CD14-positive monocyte (primary cell): ENCODE measurements around the gene IKBKE. TPM values are rescaled to one million over a fixed set of nuclear protein-coding genes. Genes with fewer than 3 reads are reported as not detected.
A peak's percentile ranks its signal among the peaks of the same experiment; 100 is the strongest.

Experiments used
- DNase-seq, 3 donors: peaks; one replicate each; pipeline ENCODE4 v3.0.0-alpha.2; 2011 to 2022
- H2AFZ ChIP-seq: 2 replicates; pipeline ENCODE4 v1.6.0; 2012; ENCODE audit warnings: mild to moderate bottlenecking, low read depth, low read length, inconsistent platforms; ENCODE audit not compliant: insufficient read depth, poor library complexity, severe bottlenecking
- H3K27ac ChIP-seq, 2 donors: 1 replicate in 1 of 2; 2 replicates in 1 of 2; pipeline ENCODE4 v1.5.1; 2012 to 2013; ENCODE audit warnings: low read length in 2 of 2, control low read depth in 1 of 2, inconsistent platforms in 1 of 2, low read depth in 1 of 2, mild to moderate bottlenecking in 1 of 2
- H3K27me3 ChIP-seq, 2 donors: one replicate each; pipeline versions ENCODE4 v1.6.0 to v1.6.1; 2011 to 2013; ENCODE audit warnings: low read length in 2 of 2; ENCODE audit not compliant: control insufficient read depth in 2 of 2, insufficient read depth in 2 of 2
- H3K36me3 ChIP-seq, 2 donors: replicated peaks in 1 of 2; 1 replicate in 1 of 2; 2 replicates in 1 of 2; pipeline versions ENCODE4 v1.5.1 to v1.6.1; 2012 to 2013; ENCODE audit warnings: low read length in 2 of 2, control low read depth in 1 of 2, inconsistent platforms in 1 of 2, mild to moderate bottlenecking in 1 of 2; ENCODE audit not compliant: insufficient read depth in 2 of 2, control insufficient read depth in 1 of 2
- H3K4me1 ChIP-seq, 2 donors: 1 replicate in 1 of 2; 2 replicates in 1 of 2; pipeline versions ENCODE4 v1.5.1 to v1.6.1; 2012 to 2013; ENCODE audit warnings: low read length in 2 of 2, control low read depth in 1 of 2, inconsistent platforms in 1 of 2, mild to moderate bottlenecking in 1 of 2, moderate library complexity in 1 of 2; ENCODE audit not compliant: insufficient read depth in 2 of 2, control insufficient read depth in 1 of 2
- H3K4me2 ChIP-seq: replicated peaks from 2 replicates; pipeline ENCODE3; 2012; ENCODE audit warnings: low read length, moderate library complexity, mild to moderate bottlenecking; ENCODE audit not compliant: poor library complexity, severe bottlenecking; ENCODE audit errors: extremely low read depth
- H3K4me3 ChIP-seq, 3 experiments: fragments of 200-600 bp in 1 of 3; sonication (generic) in 1 of 3; replicated peaks in 1 of 3; 1 replicate in 2 of 3; 2 replicates in 1 of 3; pipeline ENCODE4 v1.5.1; 2011 to 2013; ENCODE audit warnings: low read length in 3 of 3, mild to moderate bottlenecking in 3 of 3, control low read depth in 2 of 3, low read depth in 2 of 3, inconsistent platforms in 1 of 3, moderate library complexity in 1 of 3
- H3K79me2 ChIP-seq: 2 replicates; pipeline ENCODE4 v1.6.0; 2012; ENCODE audit warnings: mild to moderate bottlenecking, control low read depth, inconsistent platforms, low read length, moderate library complexity; ENCODE audit not compliant: insufficient read depth
- H3K9ac ChIP-seq: 2 replicates; pipeline ENCODE4 v1.6.0; 2017; ENCODE audit warnings: low read length, mild to moderate bottlenecking; ENCODE audit not compliant: insufficient read depth, poor library complexity, severe bottlenecking
- H3K9me3 ChIP-seq, 2 donors: replicated peaks in 1 of 2; 1 replicate in 1 of 2; 2 replicates in 1 of 2; pipeline versions ENCODE4 v1.5.1 to v1.6.1; 2012 to 2013; ENCODE audit warnings: low read length in 2 of 2, control low read depth in 1 of 2; ENCODE audit not compliant: control insufficient read depth in 1 of 2, insufficient read depth in 1 of 2
- H4K20me1 ChIP-seq: 2 replicates; pipeline ENCODE4 v1.6.0; 2012; ENCODE audit warnings: mild to moderate bottlenecking, low read length, control low read depth, moderate library complexity; ENCODE audit not compliant: insufficient read depth
- H3K27ac Mint-ChIP-seq, 7 donors: one replicate each; pipeline ENCODE4 v1.8.0; 2020; ENCODE audit warnings: mild to moderate bottlenecking in 7 of 7, mixed read lengths in 7 of 7, moderate library complexity in 6 of 7, inconsistent platforms in 2 of 7
- H3K27me3 Mint-ChIP-seq, 3 donors: one replicate each; pipeline ENCODE4 v1.8.0; 2021 to 2022; ENCODE audit warnings: low read depth in 3 of 3, mild to moderate bottlenecking in 3 of 3, mixed read lengths in 3 of 3, moderate library complexity in 3 of 3, inconsistent platforms in 1 of 3
- H3K36me3 Mint-ChIP-seq, 2 donors: one replicate each; pipeline ENCODE4 v1.8.0; 2020; ENCODE audit warnings: mixed read lengths in 2 of 2, inconsistent platforms in 1 of 2, mild to moderate bottlenecking in 1 of 2
- H3K4me1 Mint-ChIP-seq: one replicate; pipeline ENCODE4 v1.8.0; 2020; ENCODE audit warnings: mild to moderate bottlenecking, mixed read lengths
- H3K4me3 Mint-ChIP-seq, 2 donors: one replicate each; pipeline ENCODE4 v1.8.0; 2020; ENCODE audit warnings: mild to moderate bottlenecking in 2 of 2, mixed read lengths in 2 of 2, moderate library complexity in 1 of 2
- H3K9me3 Mint-ChIP-seq, 7 donors: one replicate each; pipeline ENCODE4 v1.8.0; 2020 to 2022; ENCODE audit warnings: mixed read lengths in 7 of 7, mild to moderate bottlenecking in 6 of 7, moderate library complexity in 6 of 7, inconsistent platforms in 2 of 7
- CTCF ChIP-seq: fragments of 200-600 bp; IDR thresholded peaks from one replicate; pipeline ENCODE4 v1.8.0; 2022; ENCODE audit warnings: antibody characterized with exemption, mild to moderate bottlenecking
- WGBS: methylation state at CpG from one replicate; pipeline ENCODE4 v1.1.5; 2013; ENCODE audit warnings: missing lambda C conversion rate; ENCODE audit not compliant: insufficient coverage; 5-methylcytosine and 5-hydroxymethylcytosine counted together
- intact Hi-C, 2 donors: fragments of 100-400 bp; cut with micrococcal nuclease; formaldehyde crosslinking; loops; one replicate each; pipeline versions ENCODE4 v1.15.0 to v1.15.1; 2023
- polyA plus RNA-seq, 3 donors: library from polyadenylated mRNA; depleted of rRNA in 1 of 3; unstranded in 2 of 3; stranded (reverse) in 1 of 3; fragments of 300-500 nt in 2 of 3; fragments of >200 nt in 1 of 3; fragmentation: Illumina TruSeq in 2 of 3; gene quantifications; 1 replicate in 2 of 3; 2 replicates in 1 of 3; pipeline ENCODE4 v1.2.3, GENCODE V29; 2012 to 2021

The IKBKE gene
- polyA plus RNA-seq, 3 donors, result 35.6 to 40.7 (median 37.6) TPM

- H3K9ac ChIP-seq, result no peak overlapping the region
- no peaks in the 10 kb centered on the region for H3K27me3 ChIP-seq
- no peaks in the 10 kb centered on the region for H3K9me3 ChIP-seq
- peaks cover 0 to 5% (median 4%) of the 10 kb centered on the region in 3 donors for H3K27me3 Mint-ChIP-seq
- no peaks in the 10 kb centered on the region for H3K79me2 ChIP-seq
- peaks cover 4% of the 10 kb centered on the region for H4K20me1 ChIP-seq
- no peak overlapping the region for H2AFZ ChIP-seq
- no peak overlapping the region for H3K4me2 ChIP-seq
- no peak overlapping the region for H3K4me3 Mint-ChIP-seq
- 93% methylated on average over 2 of the region's 4 CpGs for WGBS
- no peak overlapping the region for H3K4me3 ChIP-seq
- intact Hi-C loops, result no loop called here
- H3K9me3 Mint-ChIP-seq, result no peaks in the 10 kb centered on the region
- H3K36me3 ChIP-seq, result peaks cover 99 to 100% of the 10 kb centered on the region in 2 donors
- no peak for TF ChIP-seq CTCF
- H3K27ac Mint-ChIP-seq, result peak overlapping the region in 1 of 7 donors; percentile 76
- H3K4me1 ChIP-seq, result no peaks in the 10 kb centered on the region
- H3K36me3 Mint-ChIP-seq, result peaks cover 97% of the 10 kb centered on the region in 2 donors
- H3K27ac ChIP-seq, result no peak overlapping the region
- H3K4me1 Mint-ChIP-seq, result no peaks in the 10 kb centered on the region
- no peak for DNase-seq
Observed at GRCh38 chr1:206442101-206442500, 28.2 kb upstream of the IKBKE start.

- Histone ChIP-seq H3K4me1 (no peaks in the 10 kb centered on the region), H2AFZ (no peak overlapping the region), H3K9me3 (no peaks in the 10 kb centered on the region), H3K27me3 (no peaks in the 10 kb centered on the region), H3K9ac (no peak overlapping the region), H3K4me3 (no peak overlapping the region), H4K20me1 (peaks cover 12% of the 10 kb centered on the region), H3K79me2 (no peaks in the 10 kb centered on the region), H3K27ac (peak overlapping the region in 1 of 2 donors; percentile 20), H3K36me3 (peaks cover 93 to 100% of the 10 kb centered on the region in 2 donors), H3K4me2 (no peak overlapping the region)
- Mint-ChIP-seq H3K4me1 (no peaks in the 10 kb centered on the region), H3K36me3 (peaks cover 96 to 97% of the 10 kb centered on the region in 2 donors), H3K4me3 (no peak overlapping the region), H3K27ac (peak overlapping the region in 1 of 7 donors; percentile 45), H3K9me3 (no peaks in the 10 kb centered on the region), H3K27me3 (peaks cover 0 to 5% (median 4%) of the 10 kb centered on the region in 3 donors)
- no peak for DNase-seq
- 97% methylated on average over 3 of the region's 4 CpGs for WGBS
- TF ChIP-seq CTCF, result no peak
- intact Hi-C loops, result no loop called here
Observed at GRCh38 chr1:206445116-206445515, 25.2 kb upstream of the IKBKE start.
